DOHH2 (cell line): ENCODE results near the gene SYNE4.
"Not testable (repeated sequence)": the region's sequence is repeated elsewhere in the genome, so short reads cannot be mapped to it uniquely, and the experiment has no call there.

Source experiments
- H3F3A ChIP-seq: fragments of 200-600 bp; sonication (generic), shearing (Covaris generic); 2 replicates; pipeline ENCODE4 v1.6.0; 2016; ENCODE audit warnings: antibody characterized with exemption, mild to moderate bottlenecking; ENCODE audit not compliant: control insufficient read depth, insufficient read depth
- H3K27ac ChIP-seq: fragments of 200-600 bp; sonication (generic); 2 replicates; pipeline ENCODE4 v1.5.1; 2014; ENCODE audit warnings: low read depth, mild to moderate bottlenecking, low read length, moderate library complexity
- H3K27me3 ChIP-seq: fragments of 200-600 bp; sonication (generic); 2 replicates; pipeline ENCODE4 v1.6.1; 2014; ENCODE audit warnings: mild to moderate bottlenecking, low read length, mixed read lengths; ENCODE audit not compliant: control insufficient read depth
- H3K36me3 ChIP-seq: fragments of 200-600 bp; sonication (generic); 2 replicates; pipeline ENCODE4 v1.6.1; 2014; ENCODE audit warnings: mild to moderate bottlenecking, low read length, moderate library complexity, mixed read lengths; ENCODE audit not compliant: control insufficient read depth
- H3K4me1 ChIP-seq: fragments of 200-600 bp; sonication (generic); 2 replicates; pipeline ENCODE4 v1.6.1; 2014; ENCODE audit warnings: mild to moderate bottlenecking, low read length, mixed read lengths; ENCODE audit not compliant: control insufficient read depth
- H3K4me2 ChIP-seq: fragments of 200-600 bp; sonication (generic); 2 replicates; pipeline ENCODE4 v1.6.0; 2014; ENCODE audit warnings: mild to moderate bottlenecking, low read length, moderate library complexity
- H3K4me3 ChIP-seq: fragments of 200-600 bp; sonication (generic); 2 replicates; pipeline ENCODE4 v1.5.1; 2014; ENCODE audit warnings: mild to moderate bottlenecking, low read length, mixed read lengths
- H3K79me2 ChIP-seq: fragments of 200-600 bp; sonication (generic); 2 replicates; pipeline ENCODE4 v1.6.1; 2014; ENCODE audit warnings: mild to moderate bottlenecking, low read length, mixed read lengths; ENCODE audit not compliant: control insufficient read depth
- H3K9me2 ChIP-seq: fragments of 200-600 bp; sonication (generic); replicated peaks from 2 replicates; pipeline ENCODE4 v1.6.1; 2014; ENCODE audit warnings: mild to moderate bottlenecking, low read length, mixed read lengths; ENCODE audit not compliant: control insufficient read depth
- H3K9me3 ChIP-seq: fragments of 200-600 bp; sonication (generic); 2 replicates; pipeline ENCODE4 v1.6.1; 2014; ENCODE audit warnings: antibody characterized with exemption, low read length, mixed read lengths; ENCODE audit not compliant: control insufficient read depth, insufficient read depth
- H4K20me1 ChIP-seq: fragments of 200-600 bp; sonication (generic); 2 replicates; pipeline ENCODE4 v1.6.0; 2014; ENCODE audit warnings: low read depth, mild to moderate bottlenecking, antibody characterized with exemption, low read length, moderate library complexity; ENCODE audit not compliant: control insufficient read depth, insufficient read depth
- EZH2phosphoT487 ChIP-seq: fragments of 200-600 bp; sonication (generic); IDR thresholded peaks from 2 replicates; pipeline ENCODE4 v1.6.1; 2017; ENCODE audit warnings: borderline replicate concordance, mild to moderate bottlenecking, antibody characterized with exemption, low read length, moderate library complexity, mixed read lengths
- TF ChIP-seq, protein P1 (sequence below): fragments of 200-600 bp; sonication (generic); IDR thresholded peaks from one replicate; pipeline ENCODE4 v1.5.1; 2014; ENCODE audit warnings: antibody characterized with exemption, mild to moderate bottlenecking, low read depth, low read length; ENCODE audit not compliant: poor library complexity, severe bottlenecking

SYNE4 gene

DNA sequence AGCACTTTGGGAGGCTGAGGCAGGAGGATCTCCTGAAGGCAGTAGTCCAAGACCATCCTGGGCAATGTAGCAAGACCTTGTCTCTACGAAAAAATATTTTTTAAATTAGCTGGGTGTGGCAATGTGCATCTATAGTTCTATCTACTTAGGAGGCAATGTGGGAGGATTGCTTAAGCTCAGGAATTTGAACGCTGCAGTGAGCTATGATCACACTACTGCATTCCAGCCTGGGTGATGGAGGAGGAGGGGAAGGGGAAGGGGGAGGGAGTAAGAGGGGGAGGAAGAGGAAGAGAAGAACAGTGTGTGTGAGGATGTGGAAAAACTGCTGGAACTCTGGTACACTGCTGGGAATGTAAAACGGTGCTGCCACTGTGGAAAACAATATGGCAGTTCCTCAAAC is 33.2 kb upstream of the SYNE4 start:
- no peaks in the 10 kb centered on the region for H3K9me2 ChIP-seq
- H3K79me2 ChIP-seq = no peaks in the 10 kb centered on the region
- no peaks in the 10 kb centered on the region for H3K36me3 ChIP-seq
- H3K4me3 ChIP-seq = no peak overlapping the region
- no peaks in the 10 kb centered on the region for H4K20me1 ChIP-seq
- no peaks in the 10 kb centered on the region for H3K4me1 ChIP-seq
- no peak overlapping the region for H3K27ac ChIP-seq
- H3F3A ChIP-seq = no peaks in the 10 kb centered on the region
- H3K9me3 ChIP-seq = no peaks in the 10 kb centered on the region
- H3K27me3 ChIP-seq = no peaks in the 10 kb centered on the region
- no peak for TF ChIP-seq EZH2phosphoT487
- TF ChIP-seq, protein P1, sequence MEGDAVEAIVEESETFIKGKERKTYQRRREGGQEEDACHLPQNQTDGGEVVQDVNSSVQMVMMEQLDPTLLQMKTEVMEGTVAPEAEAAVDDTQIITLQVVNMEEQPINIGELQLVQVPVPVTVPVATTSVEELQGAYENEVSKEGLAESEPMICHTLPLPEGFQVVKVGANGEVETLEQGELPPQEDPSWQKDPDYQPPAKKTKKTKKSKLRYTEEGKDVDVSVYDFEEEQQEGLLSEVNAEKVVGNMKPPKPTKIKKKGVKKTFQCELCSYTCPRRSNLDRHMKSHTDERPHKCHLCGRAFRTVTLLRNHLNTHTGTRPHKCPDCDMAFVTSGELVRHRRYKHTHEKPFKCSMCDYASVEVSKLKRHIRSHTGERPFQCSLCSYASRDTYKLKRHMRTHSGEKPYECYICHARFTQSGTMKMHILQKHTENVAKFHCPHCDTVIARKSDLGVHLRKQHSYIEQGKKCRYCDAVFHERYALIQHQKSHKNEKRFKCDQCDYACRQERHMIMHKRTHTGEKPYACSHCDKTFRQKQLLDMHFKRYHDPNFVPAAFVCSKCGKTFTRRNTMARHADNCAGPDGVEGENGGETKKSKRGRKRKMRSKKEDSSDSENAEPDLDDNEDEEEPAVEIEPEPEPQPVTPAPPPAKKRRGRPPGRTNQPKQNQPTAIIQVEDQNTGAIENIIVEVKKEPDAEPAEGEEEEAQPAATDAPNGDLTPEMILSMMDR = no peak
- no peak overlapping the region for H3K4me2 ChIP-seq

DNA sequence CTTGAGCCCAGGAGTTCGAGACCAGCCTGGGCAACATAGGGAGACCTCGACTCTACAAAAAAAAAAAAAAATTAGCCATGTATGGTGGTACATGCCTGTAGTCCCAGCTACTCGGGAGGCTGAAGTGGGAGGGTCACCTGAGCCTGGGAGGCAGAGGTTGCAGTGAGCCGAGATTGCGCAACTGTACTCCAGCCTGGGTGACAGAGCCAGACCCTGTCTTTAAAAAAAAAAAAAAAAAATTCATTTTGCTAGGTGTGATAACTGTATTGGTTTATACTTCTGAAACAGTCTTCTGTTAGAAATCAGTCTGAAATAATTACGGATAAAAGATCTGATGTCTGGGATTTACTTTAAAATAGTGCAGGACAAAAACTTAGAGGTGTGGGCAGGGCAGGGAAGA is 32.5 kb upstream of the SYNE4 start:
- H4K20me1 ChIP-seq, H3K9me3 ChIP-seq, H3F3A ChIP-seq, H3K36me3 ChIP-seq, H3K27me3 ChIP-seq, H3K79me2 ChIP-seq, H3K27ac ChIP-seq, H3K4me3 ChIP-seq, H3K9me2 ChIP-seq, H3K4me1 ChIP-seq, H3K4me2 ChIP-seq: not testable (repeated sequence)

DNA sequence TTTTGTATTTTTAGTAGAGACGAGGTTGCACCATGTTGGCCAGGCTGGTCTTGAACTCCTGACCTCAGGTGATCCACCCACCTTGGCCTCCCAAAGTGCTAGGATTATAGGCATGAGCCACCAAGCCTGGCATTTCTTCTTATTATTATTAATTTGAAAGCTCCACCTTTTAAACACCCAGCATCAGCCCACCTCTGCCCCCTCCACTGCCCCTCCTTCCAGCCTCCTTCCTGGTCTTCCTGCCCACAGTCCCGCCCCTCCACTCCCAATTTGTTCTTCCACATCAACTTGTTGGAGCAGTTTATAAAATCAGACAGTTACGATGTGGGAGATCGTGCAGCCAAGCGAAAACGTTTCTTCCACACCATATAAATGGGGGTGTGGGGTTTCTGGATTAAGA is 31.9 kb upstream of the SYNE4 start:
- Histone ChIP-seq H3F3A (no peaks in the 10 kb centered on the region), H3K79me2 (no peaks in the 10 kb centered on the region), H3K4me3 (no peak overlapping the region), H3K27ac (no peak overlapping the region), H3K36me3 (no peaks in the 10 kb centered on the region), H3K9me3 (no peaks in the 10 kb centered on the region), H3K4me2 (no peak overlapping the region), H3K9me2 (no peaks in the 10 kb centered on the region), H3K4me1 (no peaks in the 10 kb centered on the region), H3K27me3 (no peaks in the 10 kb centered on the region), H4K20me1 (no peaks in the 10 kb centered on the region)
- TF ChIP-seq EZH2phosphoT487 = no peak
- TF ChIP-seq, protein P1 = no peak

DNA sequence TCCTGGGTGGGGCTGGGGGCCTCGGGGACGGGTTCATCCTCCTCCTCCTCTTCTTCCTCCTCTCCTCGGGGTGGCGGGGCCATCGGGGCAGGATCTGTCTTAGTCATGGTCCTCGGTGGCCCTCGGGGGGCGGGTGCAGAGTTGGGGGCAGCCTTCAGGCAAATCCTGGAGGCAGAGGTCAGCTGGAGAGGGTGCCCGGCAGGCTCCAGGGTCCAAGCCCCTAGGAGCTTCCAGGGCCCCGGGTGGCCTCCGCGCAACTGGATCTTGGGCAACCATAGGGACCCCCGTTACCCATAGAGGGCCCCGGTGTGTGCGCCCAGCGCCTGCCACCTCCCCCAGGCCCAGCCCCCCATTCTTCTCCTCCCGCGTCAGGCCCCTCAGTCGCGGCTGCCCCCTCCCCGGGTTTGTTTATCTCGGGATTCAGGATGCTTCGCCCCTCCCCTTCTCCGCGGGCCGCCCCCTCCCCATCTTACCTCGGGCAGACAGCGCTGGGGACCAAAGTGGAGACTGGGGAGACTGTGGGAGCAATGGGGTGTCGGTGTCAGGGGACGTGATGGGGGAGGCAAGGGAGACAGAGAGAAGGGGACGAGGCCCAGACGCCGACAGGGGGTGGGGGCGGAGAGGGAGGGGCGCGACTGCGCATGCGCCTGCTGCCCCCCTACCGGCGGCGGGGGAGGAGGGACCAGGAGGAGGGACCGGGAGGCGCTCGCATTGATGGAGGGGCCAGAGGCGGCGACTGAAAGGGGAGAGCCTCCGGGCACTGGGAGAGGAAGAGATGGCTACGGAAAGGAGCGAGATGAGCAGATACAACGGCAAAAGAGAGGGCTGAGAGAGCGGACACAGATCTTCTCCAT is 23.9 kb upstream of the SYNE4 start, which contains the start of gene CLIP3:
CLIP3 (minus strand) TSS at position 623 of the 854 bp plus-strand sequence; CDS start at position 107, 516 bp downstream.
- H3K27ac ChIP-seq = no peak within 1 kb of the TSS
- peak within 1 kb of the TSS; percentile 63 for H3K4me2 ChIP-seq
- no peaks in the 10 kb centered on the region for H3K27me3 ChIP-seq
- no peaks in the 10 kb centered on the region for H3K36me3 ChIP-seq
- H3K4me1 ChIP-seq = peaks cover 2% of the 10 kb centered on the region; the same call in 1 of the 2 replicates
- H3K79me2 ChIP-seq = no peaks in the 10 kb centered on the region
- peaks cover 3% of the 10 kb centered on the region; the same call in 1 of the 2 replicates for H4K20me1 ChIP-seq
- no peaks in the 10 kb centered on the region for H3F3A ChIP-seq
- TF ChIP-seq EZH2phosphoT487 = no peak
- TF ChIP-seq, protein P1 = no peak
- H3K9me2 ChIP-seq = no peaks in the 10 kb centered on the region
- H3K9me3 ChIP-seq = no peaks in the 10 kb centered on the region
- H3K4me3 ChIP-seq = peak within 1 kb of the TSS; percentile 60
